WTC11 (cell line): ENCODE data around the gene FRMD4A. TPM values are rescaled to one million over a fixed set of nuclear protein-coding genes. Genes with fewer than 3 reads are reported as not detected.

Experiments used
- ATAC-seq: fragments of 200-7000 bp; cut with Tn5 transposase; 2 replicates; pipeline ENCODE4 v1.10.0; 2021; ENCODE audit warnings: mild to moderate bottlenecking, moderate library complexity
- CTCF ChIA-PET: fragments of 300-600 bp; sonication (Branson Sonifier 250); formaldehyde crosslinking; loops from one replicate; lab custom pipeline; 2021; ENCODE audit warnings: antibody characterized with exemption; lab: Charles Lee
- POLR2A ChIA-PET: fragments of 350-600 bp; sonication (Branson Sonifier 250); formaldehyde crosslinking; loops from one replicate; lab custom pipeline; 2021; ENCODE audit warnings: antibody characterized with exemption; lab: Charles Lee
- DNase-seq: peaks from one replicate; pipeline ENCODE4 v3.0.0; 2021; ENCODE audit warnings: low spot score
- H3K27ac Mint-ChIP-seq: 2 replicates; pipeline ENCODE4 v1.8.0; 2021; ENCODE audit warnings: mixed read lengths
- H3K27me3 Mint-ChIP-seq: 2 replicates; pipeline ENCODE4 v1.8.0; 2021; ENCODE audit warnings: low read depth, mild to moderate bottlenecking, moderate library complexity, mixed read lengths
- H3K36me3 Mint-ChIP-seq: 2 replicates; pipeline ENCODE4 v1.8.0; 2021; ENCODE audit warnings: mixed read lengths
- H3K4me1 Mint-ChIP-seq: 2 replicates; pipeline ENCODE4 v1.8.0; 2022; ENCODE audit warnings: mixed read lengths
- H3K4me3 Mint-ChIP-seq: 2 replicates; pipeline ENCODE4 v1.8.0; 2021; ENCODE audit warnings: mild to moderate bottlenecking, moderate library complexity, mixed read lengths
- H3K9me3 Mint-ChIP-seq: 2 replicates; pipeline ENCODE4 v1.8.0; 2021; ENCODE audit warnings: mixed read lengths
- CREM ChIP-seq: sonication (generic); formaldehyde crosslinking; IDR thresholded peaks from 2 replicates; pipeline ENCODE4 v1.8.1; 2022; ENCODE audit warnings: mild to moderate bottlenecking, missing genetic modification reagents, moderate library complexity
- ESRRA ChIP-seq: sonication (generic); formaldehyde crosslinking; IDR thresholded peaks from 2 replicates; pipeline ENCODE4 v1.8.1; 2022; ENCODE audit warnings: mild to moderate bottlenecking, missing genetic modification reagents, borderline replicate concordance
- FOXP1 ChIP-seq: sonication (generic); formaldehyde crosslinking; IDR thresholded peaks from 2 replicates; pipeline ENCODE4 v1.8.0; 2022; ENCODE audit warnings: missing genetic modification reagents, mild to moderate bottlenecking, moderate library complexity, borderline replicate concordance
- HMGA2 ChIP-seq: fragments of 250-450 bp; sonication (Bioruptor Pico); IDR thresholded peaks from 2 replicates; pipeline ENCODE4 v1.4.0; 2021; ENCODE audit warnings: mild to moderate bottlenecking, moderate library complexity
- MXD4 ChIP-seq: fragments of 250-450 bp; sonication (Bioruptor Pico); IDR thresholded peaks from 2 replicates; pipeline ENCODE4 v1.8.0; 2021; ENCODE audit warnings: mild to moderate bottlenecking, moderate library complexity, borderline replicate concordance
- NFE2L1 ChIP-seq: sonication (generic); formaldehyde crosslinking; IDR thresholded peaks from 2 replicates; pipeline ENCODE4 v1.8.1; 2023; ENCODE audit warnings: missing genetic modification reagents
- NR2C2 ChIP-seq: sonication (generic); formaldehyde crosslinking; IDR thresholded peaks from 2 replicates; pipeline ENCODE4 v1.8.0; 2022; ENCODE audit warnings: mild to moderate bottlenecking, missing genetic modification reagents
- OVOL2 ChIP-seq: fragments of 250-450 bp; sonication (Bioruptor Pico); IDR thresholded peaks from 2 replicates; pipeline ENCODE4 v1.9.0; 2021; ENCODE audit warnings: mild to moderate bottlenecking, borderline replicate concordance
- RORB ChIP-seq: fragments of 250-450 bp; sonication (Bioruptor Pico); IDR thresholded peaks from 2 replicates; pipeline ENCODE4 v1.9.0; 2021; ENCODE audit warnings: mild to moderate bottlenecking
- SMAD4 ChIP-seq: sonication (generic); formaldehyde crosslinking; IDR thresholded peaks from 2 replicates; pipeline ENCODE4 v1.8.0; 2022; ENCODE audit warnings: mild to moderate bottlenecking, missing genetic modification reagents
- SP1 ChIP-seq: sonication (generic); formaldehyde crosslinking; conservative IDR thresholded peaks from 2 replicates; pipeline ENCODE4 v1.8.1; 2022; ENCODE audit warnings: missing genetic modification reagents
- ZNF138 ChIP-seq: sonication (generic); formaldehyde crosslinking; conservative IDR thresholded peaks from 2 replicates; pipeline ENCODE4 v1.8.1; 2022; ENCODE audit warnings: mild to moderate bottlenecking, moderate library complexity, missing genetic modification reagents
- total RNA-seq: library from RNA; stranded (reverse); gene quantifications from 3 replicates; pipeline ENCODE4 v1.2.3, GENCODE V29; 2021
- TF ChIP-seq, protein P1 (sequence below): sonication (generic); formaldehyde crosslinking; conservative IDR thresholded peaks from 2 replicates; pipeline ENCODE4 v1.8.1; 2022; ENCODE audit warnings: mild to moderate bottlenecking, missing genetic modification reagents
- TF ChIP-seq, protein P2 (sequence below): fragments of 250-450 bp; sonication (Bioruptor Pico); IDR thresholded peaks from 2 replicates; pipeline ENCODE4 v1.9.0; 2021; ENCODE audit warnings: moderate library complexity, mild to moderate bottlenecking, inconsistent platforms, borderline replicate concordance
- TF ChIP-seq, protein P3 (sequence below): sonication (generic); formaldehyde crosslinking; IDR thresholded peaks from 2 replicates; pipeline ENCODE4 v1.8.0; 2023; ENCODE audit warnings: missing genetic modification reagents
- TF ChIP-seq, protein P4 (sequence below): sonication (generic); formaldehyde crosslinking; IDR thresholded peaks from 2 replicates; pipeline ENCODE4 v1.8.0; 2022; ENCODE audit warnings: mild to moderate bottlenecking, missing genetic modification reagents
- TF ChIP-seq, protein P5 (sequence below): fragments of 250-450 bp; sonication (Bioruptor Pico); IDR thresholded peaks from 2 replicates; pipeline ENCODE4 v1.9.0; 2021; ENCODE audit warnings: mild to moderate bottlenecking
- TF ChIP-seq, protein P6 (sequence below): sonication (generic); formaldehyde crosslinking; IDR thresholded peaks from 2 replicates; pipeline ENCODE4 v1.8.1; 2023; ENCODE audit warnings: mild to moderate bottlenecking, missing genetic modification reagents, borderline replicate concordance

Gene FRMD4A
- total RNA-seq, 1 experiment from 2014 or later = 35.5 TPM

DNA sequence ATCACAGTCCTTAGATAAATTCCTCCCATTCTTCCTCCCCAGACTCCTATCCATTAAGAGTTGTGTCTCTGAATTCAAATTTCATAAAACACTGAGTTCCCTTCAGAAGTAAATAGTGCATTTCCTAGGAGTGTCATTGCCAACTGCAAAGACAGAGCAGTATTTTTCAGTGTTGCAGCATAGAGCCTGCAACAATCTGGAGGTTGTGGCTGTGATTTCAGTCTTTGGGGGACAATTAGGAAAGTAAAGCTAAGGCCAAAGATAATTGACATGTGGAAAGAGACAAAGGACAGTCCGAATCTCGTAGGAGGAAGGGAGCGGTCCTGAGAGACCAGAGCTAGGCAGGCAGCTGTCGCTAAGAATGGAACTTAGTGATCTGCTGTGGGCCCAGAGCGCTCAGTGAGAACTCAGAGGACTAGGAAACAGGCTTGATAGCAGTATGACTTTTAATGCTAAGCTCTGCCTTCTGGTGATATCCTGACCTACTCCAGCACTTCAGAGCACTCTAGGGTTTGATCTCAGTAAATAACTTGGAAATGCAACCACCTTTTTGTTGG is 697.8 kb downstream of the FRMD4A start:
- Mint-ChIP-seq H3K27me3 (no peaks in the 10 kb centered on the region), H3K9me3 (no peaks in the 10 kb centered on the region), H3K4me1 (peaks cover 6% of the 10 kb centered on the region), H3K4me3 (no peak overlapping the region), H3K36me3 (no peaks in the 10 kb centered on the region; the same call in 1 of the 2 replicates), H3K27ac (no peak overlapping the region)
- DNase-seq = no peak
- TF ChIP-seq, protein P1, sequence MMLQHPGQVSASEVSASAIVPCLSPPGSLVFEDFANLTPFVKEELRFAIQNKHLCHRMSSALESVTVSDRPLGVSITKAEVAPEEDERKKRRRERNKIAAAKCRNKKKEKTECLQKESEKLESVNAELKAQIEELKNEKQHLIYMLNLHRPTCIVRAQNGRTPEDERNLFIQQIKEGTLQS = no peak
- TF ChIP-seq, protein P2, sequence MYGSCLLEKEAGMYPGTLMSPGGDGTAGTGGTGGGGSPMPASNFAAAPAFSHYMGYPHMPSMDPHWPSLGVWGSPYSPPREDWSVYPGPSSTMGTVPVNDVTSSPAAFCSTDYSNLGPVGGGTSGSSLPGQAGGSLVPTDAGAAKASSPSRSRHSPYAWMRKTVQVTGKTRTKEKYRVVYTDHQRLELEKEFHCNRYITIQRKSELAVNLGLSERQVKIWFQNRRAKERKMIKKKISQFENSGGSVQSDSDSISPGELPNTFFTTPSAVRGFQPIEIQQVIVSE = no peak
- no peak for TF ChIP-seq HMGA2 (CRISPR knock-in tag)
- TF ChIP-seq, protein P3, sequence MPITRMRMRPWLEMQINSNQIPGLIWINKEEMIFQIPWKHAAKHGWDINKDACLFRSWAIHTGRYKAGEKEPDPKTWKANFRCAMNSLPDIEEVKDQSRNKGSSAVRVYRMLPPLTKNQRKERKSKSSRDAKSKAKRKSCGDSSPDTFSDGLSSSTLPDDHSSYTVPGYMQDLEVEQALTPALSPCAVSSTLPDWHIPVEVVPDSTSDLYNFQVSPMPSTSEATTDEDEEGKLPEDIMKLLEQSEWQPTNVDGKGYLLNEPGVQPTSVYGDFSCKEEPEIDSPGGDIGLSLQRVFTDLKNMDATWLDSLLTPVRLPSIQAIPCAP (CRISPR knock-in tag) = no peak
- TF ChIP-seq, protein P4, sequence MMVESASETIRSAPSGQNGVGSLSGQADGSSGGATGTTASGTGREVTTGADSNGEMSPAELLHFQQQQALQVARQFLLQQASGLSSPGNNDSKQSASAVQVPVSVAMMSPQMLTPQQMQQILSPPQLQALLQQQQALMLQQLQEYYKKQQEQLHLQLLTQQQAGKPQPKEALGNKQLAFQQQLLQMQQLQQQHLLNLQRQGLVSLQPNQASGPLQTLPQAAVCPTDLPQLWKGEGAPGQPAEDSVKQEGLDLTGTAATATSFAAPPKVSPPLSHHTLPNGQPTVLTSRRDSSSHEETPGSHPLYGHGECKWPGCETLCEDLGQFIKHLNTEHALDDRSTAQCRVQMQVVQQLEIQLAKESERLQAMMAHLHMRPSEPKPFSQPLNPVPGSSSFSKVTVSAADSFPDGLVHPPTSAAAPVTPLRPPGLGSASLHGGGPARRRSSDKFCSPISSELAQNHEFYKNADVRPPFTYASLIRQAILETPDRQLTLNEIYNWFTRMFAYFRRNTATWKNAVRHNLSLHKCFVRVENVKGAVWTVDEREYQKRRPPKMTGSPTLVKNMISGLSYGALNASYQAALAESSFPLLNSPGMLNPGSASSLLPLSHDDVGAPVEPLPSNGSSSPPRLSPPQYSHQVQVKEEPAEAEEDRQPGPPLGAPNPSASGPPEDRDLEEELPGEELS (CRISPR knock-in tag) = no peak
- no peak for TF ChIP-seq RORB (CRISPR knock-in tag)
- CTCF ChIA-PET = interaction anchor here (1.1 kb wide), 1 partner anchor 13 kb away, joined by 3 read pairs; no protein-coding TSS in a partner anchor
- POLR2A ChIA-PET = no interaction called here
- no peak for ATAC-seq

DNA sequence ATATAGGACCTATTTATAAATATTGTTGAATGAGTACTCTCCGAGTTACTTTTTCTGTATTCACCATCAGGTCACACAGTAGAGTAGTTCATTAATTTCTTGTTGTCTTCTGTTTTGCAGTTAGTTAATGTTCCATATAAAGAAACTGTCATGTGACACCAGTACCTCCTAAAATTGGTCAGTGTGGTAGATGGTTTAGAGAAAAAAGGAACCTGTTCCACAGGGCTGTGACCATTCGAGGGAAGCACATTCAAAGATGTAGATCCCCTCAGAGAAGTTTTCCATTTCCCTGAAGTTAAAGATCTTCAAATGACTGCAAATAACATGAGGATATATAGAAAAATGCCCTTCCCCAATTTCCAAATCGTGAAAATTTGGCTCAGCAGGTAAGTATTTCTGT is 698.3 kb downstream of the FRMD4A start:
- ChIA-PET CTCF (interaction anchor here (1.1 kb wide), 1 partner anchor 13 kb away, joined by 3 read pairs; no protein-coding TSS in a partner anchor), POLR2A (no interaction called here)
- H3K27me3 Mint-ChIP-seq = no peaks in the 10 kb centered on the region
- DNase-seq = no peak
- H3K4me1 Mint-ChIP-seq = peaks cover 6% of the 10 kb centered on the region
- H3K4me3 Mint-ChIP-seq = no peak overlapping the region
- no peak for ATAC-seq
- H3K27ac Mint-ChIP-seq = no peak overlapping the region
- no peaks in the 10 kb centered on the region; the same call in 1 of the 2 replicates for H3K36me3 Mint-ChIP-seq
- TF ChIP-seq MXD4 (CRISPR knock-in tag) (no peak), NR2C2 (CRISPR knock-in tag) (no peak), ZNF138 (CRISPR knock-in tag) (no peak), NFE2L1 (no peak), SP1 (CRISPR knock-in tag) (no peak), ESRRA (CRISPR knock-in tag) (no peak), HMGA2 (CRISPR knock-in tag) (no peak), FOXP1 (CRISPR knock-in tag) (no peak), OVOL2 (no peak), CREM (CRISPR knock-in tag) (no peak), SMAD4 (no peak)
- TF ChIP-seq, protein P5, sequence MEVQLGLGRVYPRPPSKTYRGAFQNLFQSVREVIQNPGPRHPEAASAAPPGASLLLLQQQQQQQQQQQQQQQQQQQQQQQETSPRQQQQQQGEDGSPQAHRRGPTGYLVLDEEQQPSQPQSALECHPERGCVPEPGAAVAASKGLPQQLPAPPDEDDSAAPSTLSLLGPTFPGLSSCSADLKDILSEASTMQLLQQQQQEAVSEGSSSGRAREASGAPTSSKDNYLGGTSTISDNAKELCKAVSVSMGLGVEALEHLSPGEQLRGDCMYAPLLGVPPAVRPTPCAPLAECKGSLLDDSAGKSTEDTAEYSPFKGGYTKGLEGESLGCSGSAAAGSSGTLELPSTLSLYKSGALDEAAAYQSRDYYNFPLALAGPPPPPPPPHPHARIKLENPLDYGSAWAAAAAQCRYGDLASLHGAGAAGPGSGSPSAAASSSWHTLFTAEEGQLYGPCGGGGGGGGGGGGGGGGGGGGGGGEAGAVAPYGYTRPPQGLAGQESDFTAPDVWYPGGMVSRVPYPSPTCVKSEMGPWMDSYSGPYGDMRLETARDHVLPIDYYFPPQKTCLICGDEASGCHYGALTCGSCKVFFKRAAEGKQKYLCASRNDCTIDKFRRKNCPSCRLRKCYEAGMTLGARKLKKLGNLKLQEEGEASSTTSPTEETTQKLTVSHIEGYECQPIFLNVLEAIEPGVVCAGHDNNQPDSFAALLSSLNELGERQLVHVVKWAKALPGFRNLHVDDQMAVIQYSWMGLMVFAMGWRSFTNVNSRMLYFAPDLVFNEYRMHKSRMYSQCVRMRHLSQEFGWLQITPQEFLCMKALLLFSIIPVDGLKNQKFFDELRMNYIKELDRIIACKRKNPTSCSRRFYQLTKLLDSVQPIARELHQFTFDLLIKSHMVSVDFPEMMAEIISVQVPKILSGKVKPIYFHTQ (CRISPR knock-in tag) = no peak
- TF ChIP-seq, protein P6, sequence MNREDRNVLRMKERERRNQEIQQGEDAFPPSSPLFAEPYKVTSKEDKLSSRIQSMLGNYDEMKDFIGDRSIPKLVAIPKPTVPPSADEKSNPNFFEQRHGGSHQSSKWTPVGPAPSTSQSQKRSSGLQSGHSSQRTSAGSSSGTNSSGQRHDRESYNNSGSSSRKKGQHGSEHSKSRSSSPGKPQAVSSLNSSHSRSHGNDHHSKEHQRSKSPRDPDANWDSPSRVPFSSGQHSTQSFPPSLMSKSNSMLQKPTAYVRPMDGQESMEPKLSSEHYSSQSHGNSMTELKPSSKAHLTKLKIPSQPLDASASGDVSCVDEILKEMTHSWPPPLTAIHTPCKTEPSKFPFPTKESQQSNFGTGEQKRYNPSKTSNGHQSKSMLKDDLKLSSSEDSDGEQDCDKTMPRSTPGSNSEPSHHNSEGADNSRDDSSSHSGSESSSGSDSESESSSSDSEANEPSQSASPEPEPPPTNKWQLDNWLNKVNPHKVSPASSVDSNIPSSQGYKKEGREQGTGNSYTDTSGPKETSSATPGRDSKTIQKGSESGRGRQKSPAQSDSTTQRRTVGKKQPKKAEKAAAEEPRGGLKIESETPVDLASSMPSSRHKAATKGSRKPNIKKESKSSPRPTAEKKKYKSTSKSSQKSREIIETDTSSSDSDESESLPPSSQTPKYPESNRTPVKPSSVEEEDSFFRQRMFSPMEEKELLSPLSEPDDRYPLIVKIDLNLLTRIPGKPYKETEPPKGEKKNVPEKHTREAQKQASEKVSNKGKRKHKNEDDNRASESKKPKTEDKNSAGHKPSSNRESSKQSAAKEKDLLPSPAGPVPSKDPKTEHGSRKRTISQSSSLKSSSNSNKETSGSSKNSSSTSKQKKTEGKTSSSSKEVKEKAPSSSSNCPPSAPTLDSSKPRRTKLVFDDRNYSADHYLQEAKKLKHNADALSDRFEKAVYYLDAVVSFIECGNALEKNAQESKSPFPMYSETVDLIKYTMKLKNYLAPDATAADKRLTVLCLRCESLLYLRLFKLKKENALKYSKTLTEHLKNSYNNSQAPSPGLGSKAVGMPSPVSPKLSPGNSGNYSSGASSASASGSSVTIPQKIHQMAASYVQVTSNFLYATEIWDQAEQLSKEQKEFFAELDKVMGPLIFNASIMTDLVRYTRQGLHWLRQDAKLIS (CRISPR knock-in tag) = no peak
- no peaks in the 10 kb centered on the region for H3K9me3 Mint-ChIP-seq
